Activated T-cell treated with anti-CD3 and anti-CD28 coated beads for 24 hours (primary cell): ENCODE data around the gene SUN5.
"Not testable (repeated sequence)": the region's sequence is repeated elsewhere in the genome, so short reads cannot be mapped to it uniquely, and the experiment has no call there.

Source experiments
- DNase-seq: peaks from one replicate; pipeline ENCODE4 v3.0.0-alpha.2; 2020; ENCODE audit warnings: low read depth

SUN5 gene

DNA sequence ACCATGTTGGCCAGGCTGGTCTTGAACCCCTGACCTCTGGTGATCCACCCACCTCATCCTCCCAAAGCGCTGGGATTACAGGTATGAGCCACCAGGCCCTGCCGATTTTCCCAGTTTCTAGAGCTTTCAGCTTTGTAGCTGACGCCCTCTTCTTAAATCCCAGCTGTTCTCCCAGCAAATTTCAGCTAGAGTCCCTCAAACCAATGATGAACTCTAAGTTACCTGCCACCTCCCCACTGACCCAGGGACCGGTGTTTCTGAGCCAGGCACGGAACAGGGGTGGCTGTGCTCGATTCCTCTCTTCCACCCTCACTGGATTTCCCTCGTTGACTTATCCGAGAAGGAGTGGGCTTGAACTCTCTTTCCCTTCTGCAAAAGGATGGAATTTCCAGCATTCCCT lies 39.1 kb downstream of the SUN5 start:
- DNase-seq, result no peak

DNA sequence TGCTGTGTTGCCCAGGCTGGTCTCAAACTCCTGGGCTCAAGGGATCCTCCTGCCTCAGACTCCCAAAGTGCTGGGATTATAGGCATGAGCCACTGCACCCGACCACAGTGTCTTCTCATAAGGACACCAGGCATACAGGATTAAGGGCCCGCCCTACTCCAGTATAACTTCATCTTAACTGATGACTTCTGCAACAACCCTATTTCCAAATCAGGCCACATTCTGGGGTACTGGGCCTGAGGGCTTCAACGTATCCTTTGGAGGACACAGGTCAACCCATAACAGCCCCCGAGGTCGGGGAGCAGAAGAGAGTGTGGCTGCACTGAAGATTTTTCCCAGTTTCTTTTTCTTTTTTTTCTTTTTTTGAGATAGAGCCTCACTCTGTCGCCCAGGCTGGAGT lies 39.7 kb downstream of the SUN5 start:
- DNase-seq, result no peak

DNA sequence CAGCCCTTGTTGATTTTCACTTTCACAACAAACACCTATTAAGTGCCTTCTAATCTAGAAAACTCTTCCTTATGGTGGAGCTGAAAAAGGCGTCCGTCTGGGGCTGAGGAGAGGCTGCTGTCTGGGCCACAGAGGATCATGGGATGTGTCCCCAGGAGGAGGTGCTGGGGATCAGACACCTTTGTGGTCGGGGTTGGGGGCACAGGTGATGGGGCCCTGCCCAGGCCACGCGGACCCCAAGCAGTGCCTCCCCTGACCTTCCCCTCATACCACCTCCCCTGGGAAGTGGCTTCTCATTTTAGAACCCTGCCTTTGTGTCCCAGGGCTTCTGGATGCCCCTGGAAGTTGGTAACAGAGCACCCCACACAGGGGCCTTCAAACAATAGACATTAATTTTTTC lies 41.1 kb downstream of the SUN5 start:
- no peak for DNase-seq

DNA sequence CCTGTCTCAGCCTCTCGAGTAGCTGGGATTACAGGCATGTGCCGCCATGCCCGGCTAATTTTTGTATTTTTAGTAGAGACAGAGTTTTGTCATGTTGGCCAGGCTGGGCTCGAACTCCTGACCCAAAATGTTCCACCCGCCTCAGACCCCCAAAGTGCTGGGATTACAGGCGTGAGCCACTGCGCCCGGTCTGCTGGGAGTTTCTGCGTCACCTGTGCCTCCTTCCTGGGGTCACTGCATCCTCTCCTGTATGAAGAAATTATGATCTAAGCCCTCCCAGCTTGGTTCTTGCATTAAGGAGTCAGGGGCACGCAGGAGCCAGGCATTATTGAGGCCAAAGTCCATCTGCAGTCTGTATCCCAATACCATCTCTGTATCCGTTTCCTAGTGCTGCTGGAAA lies 41.6 kb downstream of the SUN5 start:
- DNase-seq, result not testable (repeated sequence)

DNA sequence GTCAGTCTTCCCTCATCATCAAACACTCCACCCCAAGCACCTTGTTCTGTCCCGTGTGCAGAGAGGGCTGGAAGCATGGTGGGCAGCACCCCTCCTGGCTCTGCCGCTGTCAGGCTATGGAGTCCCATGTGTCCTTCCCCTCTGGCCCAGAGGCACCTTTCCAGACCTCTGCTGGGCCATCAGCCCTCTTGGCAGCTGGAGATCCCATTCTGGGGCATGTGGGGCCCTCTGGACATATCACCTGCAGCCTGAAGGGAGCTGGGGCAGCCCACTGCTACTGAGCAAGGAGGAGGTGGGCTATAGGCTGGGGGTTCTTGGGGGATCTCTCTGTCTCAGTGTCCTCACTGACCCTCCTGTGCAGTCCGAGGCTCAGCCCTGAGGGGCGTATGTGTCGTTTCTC lies 42.2 kb downstream of the SUN5 start:
- no peak for DNase-seq

DNA sequence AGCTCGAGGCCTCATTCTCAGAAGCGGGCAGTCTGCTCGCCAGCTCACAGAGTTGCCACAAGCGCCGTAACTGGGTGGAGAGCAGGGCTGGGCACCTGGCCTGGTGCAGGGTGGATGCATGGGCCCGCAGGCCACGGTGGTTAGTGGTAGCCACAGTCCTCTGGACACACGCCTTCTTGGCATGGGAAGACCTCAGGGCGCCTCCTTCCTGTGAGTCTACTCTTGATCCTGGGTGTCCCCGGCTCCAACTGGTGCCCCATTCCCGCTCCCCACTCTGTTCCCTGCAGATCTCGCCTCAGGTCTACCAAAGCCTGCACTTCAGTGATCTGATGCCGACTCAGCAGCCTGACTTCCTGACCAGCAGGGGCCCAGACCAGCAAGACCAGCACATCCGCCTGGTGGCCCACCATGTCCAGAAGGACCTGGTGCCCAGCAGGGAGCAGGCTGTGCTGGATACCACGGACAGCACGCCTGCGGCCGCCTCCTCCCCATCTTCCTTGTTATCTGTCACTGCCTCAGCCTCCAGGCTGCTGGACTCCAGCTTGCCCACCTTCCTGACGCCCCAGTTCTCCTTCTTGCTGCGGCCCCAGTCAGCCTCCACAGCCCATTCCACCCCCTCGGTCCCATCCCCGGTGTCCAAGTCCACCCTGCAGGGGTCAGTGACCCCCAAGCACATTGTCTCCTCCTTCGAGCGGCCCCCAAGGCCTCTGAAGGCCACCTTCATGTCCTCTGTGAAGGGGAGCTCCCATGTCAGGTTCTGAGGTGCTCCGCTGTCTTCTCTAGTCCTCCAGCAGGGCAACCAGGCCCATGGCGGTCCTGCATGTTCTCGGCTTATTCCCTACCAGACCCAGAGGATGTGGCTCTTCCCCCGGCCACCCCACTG lies 43.1 kb downstream of the SUN5 start:
- no peak for DNase-seq

DNA sequence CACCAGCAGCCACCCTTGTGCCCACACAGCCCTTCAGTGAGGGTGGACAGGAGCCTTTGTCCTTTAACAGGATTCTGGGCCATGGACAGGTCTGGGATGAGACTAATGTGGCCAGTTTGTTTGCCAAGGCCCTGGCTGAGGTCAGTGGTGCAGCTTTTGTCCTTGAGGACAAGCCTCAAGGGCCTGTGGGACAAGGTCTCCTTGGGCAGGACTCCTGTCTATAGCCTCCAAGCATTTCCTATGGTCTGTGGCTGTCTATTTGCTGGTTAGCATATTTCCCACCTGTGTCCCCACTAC lies 44.1 kb downstream of the SUN5 start:
- no peak for DNase-seq

DNA sequence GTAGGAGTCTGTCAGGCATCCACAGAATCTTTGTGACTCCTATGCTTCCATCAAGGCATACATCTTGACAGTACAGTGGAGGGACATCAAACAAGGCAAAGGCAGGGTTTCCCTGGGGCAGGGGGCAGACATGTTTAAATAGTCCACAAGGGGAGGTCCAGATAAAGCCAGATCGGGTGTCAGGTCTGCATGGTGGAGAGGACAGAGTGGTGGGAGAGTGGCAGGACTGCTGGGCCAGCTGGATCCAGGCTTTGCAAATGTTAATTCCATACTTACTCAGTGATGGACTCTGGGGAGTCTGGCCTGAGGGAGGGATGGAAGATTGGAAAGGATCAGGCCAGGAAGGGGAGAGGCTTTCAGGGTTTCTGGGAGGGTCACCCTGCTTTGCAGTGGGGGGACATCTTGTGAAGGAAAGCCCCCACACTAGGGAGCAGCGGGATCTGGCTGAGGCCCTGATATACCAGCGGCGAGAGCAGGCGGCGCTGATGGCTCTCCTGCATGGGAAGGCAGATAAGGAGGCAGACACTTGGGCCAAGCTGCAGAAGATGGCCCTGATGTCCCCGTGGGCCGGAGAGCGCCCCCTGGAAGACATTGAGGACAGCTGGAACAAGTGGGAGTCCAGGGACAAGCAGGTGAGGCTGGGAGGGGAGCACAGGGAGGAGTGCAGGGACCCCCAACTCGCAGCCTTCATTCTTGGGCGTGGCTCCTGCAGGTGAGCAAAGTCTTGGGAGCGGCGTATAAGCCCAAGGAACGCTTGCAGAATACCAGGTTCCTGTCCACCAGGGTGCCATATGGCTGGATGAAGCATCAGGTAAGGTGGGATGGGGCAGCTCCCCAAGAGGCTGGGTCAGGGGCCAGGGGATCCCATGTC lies 44.6 kb downstream of the SUN5 start:
- no peak for DNase-seq

DNA sequence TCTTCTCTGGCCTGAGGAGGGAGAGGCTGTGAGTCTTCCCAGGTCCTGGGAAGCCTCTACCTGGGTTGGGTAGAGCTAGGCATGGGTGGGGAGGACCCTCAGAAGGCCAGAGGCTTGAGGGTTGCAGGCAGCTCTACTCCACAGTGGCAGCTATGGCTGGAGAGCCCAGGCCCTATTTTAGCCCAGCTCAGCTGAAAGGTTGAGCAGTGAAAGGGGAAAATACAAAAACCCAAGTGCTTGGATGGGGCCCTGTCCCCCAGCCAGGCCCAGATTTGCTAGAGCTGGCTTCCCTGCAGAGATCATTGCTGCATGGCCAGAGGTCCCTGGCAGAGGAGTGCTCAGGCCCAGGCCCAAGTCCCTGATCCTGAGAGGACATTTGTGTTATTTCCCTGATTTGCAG lies 45.7 kb downstream of the SUN5 start:
- no peak for DNase-seq

DNA sequence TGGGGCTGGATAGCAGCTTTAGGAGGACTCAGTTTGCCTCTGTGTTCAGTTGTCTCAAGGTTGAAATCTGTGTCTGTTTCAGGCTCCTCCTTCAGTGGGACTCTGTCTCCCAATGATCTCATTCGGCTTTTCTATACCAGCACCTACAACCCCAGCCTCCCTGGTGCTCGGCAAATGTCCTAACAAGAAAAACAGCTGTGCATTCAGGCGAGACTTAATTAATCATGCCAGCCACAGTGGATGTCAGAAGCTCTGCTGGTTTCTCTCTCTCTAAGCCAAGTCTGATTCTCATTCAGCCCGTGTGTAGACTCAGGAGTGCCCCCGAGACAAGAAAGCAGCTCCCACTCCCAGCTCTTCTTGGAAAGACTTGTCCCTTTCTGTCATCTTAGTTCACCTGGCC lies 46.8 kb downstream of the SUN5 start:
- no peak for DNase-seq

DNA sequence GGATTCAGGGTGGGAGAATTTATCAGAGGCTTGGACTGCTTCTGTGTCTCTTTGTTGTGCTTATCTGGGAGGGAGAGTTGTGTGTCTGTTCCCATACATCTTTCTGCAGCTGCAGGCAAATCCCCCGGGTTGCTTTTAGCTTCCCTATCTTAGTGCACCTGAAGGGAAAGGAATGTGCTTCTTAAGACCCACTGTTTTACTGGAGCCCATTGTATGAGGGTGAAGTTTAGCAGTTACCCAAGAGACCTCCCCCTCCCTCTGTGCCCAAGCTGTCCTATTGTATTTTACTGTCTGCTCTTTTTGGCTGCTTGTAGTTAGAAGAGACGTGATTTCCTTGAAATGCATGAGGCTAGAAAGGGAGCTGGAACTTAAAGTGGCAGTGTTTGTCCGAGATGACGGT lies 53.7 kb downstream of the SUN5 start:
- DNase-seq, result not testable (repeated sequence)

DNA sequence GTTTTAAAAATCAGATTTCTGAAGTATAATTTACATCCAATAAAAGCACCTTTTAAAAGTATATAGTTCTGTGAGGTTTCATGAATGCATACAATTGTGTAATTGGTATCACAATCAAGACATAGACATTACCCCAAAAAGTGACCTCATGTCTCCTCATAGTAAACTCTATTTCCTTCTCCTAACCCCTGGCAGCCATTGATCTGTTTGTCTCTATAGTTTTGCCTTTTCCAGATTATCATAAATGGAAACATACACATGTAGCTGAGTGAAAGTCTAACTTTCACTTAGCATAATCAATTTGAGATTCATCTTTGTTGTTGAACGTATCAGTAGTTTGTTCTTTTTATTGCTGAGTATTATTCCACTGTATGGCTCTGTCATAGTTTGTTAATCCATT lies 57.6 kb downstream of the SUN5 start:
- no peak for DNase-seq

DNA sequence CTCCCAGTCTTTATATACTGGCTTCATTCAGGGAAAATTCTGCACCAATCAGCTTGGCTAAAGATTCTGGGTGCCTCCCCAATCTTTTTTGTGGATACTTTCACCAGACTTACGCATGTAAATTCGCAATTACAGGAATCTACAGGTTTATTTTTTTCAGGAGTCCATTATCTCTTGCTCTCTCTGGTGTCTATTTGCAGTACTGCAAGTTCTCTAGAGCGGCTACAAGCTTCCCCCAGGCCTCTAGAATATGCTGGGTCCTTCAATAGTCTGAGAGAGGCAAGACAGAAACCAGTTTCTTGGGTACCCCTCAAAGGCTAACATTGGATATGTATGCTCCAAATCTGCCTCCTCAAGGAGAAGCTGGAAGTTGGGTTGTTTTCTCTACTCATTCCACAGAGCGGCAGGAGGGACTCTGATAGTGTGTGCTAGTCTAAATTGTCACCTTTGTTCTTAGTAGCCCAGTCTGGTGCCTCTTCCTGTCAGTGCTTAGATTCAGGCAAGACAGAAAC lies 58.5 kb downstream of the SUN5 start:
- DNase-seq, result no peak

DNA sequence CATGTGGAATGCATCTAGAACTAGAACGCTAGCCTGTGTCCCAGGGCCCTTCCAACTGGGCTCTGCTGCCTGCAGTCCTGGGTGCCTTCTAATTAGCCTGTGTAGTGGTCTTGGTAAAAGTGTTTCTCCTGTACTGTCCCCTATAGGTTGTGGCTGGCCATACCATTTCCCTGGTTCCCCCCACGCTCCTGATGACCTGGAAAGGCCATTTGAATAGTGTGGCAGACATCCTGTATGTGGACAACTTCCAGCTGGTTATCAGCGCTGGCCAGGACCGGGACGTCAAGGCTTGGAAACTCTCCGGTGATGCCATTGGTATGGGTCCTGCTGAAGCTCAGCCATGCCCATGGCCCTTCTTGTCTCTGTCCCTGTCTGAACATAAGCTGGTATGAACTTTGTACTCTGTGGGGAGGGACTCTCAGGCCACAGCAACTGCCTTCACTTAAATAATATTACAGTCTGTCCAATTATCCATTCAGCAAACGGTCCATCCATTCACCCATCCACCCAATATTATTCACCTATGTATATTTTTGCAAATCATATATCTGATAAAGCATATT lies 60.7 kb downstream of the SUN5 start:
- no peak for DNase-seq

DNA sequence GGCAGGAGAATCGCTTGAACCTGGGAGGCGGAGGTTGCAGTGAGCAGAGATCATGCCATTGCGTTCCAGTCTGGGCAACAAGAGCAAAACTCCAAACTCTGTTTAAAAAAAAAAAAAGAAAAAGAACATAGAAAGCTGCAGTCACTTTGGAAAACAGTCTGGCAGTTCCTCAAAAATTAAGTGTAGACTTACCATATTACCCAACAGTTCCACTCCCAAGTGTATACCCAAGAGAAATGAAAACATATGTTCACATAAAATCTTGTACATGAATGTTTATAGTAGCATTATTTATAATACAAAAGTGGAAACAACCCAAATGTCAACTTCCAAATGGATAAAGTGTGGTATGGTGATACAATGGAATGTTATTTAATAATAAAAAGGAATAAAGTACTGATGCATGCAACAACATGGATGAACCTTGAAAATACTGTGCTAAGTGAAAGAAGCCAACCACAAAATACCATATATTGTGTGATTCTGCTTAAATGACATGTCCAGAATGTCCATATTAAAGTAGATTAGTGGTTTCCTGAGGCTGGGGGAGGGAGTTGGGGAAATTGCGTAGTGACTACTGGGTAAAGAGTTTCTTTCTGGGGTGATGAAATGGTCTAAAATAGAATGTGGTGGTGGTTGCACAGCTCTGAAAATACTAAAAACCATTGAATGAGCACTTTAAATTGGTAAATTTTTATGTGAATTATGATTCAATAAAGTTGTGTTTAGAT lies 62.9 kb downstream of the SUN5 start:
- no peak for DNase-seq

DNA sequence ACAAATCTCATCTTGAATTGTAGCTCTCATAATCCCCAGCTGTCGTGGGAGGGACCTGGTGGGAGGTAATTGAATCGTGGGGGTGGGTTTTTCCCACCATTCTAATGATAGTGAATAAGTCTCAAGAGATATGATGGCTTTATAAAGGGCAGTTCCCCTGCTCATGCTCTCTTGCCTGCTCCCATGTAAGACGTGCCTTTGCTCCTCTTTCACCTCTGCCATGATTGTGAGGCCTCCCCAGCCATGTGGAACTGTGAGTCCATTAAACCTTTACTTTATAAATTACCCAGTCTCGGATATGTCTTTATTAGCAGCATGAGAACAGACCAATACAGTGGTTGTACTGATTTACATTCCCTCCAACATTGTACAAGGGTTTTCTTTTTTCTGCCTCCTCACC lies 69.7 kb downstream of the SUN5 start:
- no peak for DNase-seq
